Stimulated activated CD8-positive, alpha-beta memory T cell treated with anti-CD3 and anti-CD28 coated beads, Interleukin-4, amount 100 ng/mL, for 48 hours (primary cell): ENCODE measurements around the gene ZCCHC24.

ENCODE experiments used
- DNase-seq: peaks from one replicate; pipeline ENCODE4 v3.0.0-alpha.2; 2020

ZCCHC24 gene

GRCh38 chr10:79444199-79445119, 965 bp downstream of the ZCCHC24 start:
- DNase-seq: peak; percentile 66

GRCh38 chr10:79443338-79444198, 1.9 kb downstream of the ZCCHC24 start:
- peak; percentile 23 for DNase-seq

GRCh38 chr10:79442171-79443040, 3.0 kb downstream of the ZCCHC24 start:
- DNase-seq: peak; percentile 16

GRCh38 chr10:79441433-79441832, 4.0 kb downstream of the ZCCHC24 start:
- no peak for DNase-seq

- DNase-seq: no peak
These were observed 5.1 kb downstream of the ZCCHC24 start for GRCh38 chr10:79440281-79440680.

DNA sequence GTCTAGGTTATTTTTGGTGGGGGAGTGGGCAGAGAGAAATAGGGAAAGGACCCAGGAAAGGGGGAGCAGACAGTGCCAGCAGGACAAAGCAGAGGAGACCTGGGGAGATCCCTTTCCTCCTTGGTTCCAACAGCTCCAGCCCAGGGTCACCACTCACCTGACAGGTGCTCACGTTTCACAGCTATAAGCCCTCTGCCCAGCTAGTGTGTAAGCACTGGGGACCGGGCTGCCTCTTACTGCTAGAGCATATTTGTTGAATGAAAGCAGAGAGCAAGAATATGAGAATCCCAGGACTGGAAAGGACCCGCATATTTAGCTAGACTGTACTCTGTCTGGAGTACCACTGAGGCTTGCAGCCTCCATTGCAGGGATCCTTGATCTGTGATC, 6.7 kb downstream of the ZCCHC24 start:
- DNase-seq: no peak

GRCh38 chr10:79438021-79438698, 7.3 kb downstream of the ZCCHC24 start:
- DNase-seq: no peak

DNA sequence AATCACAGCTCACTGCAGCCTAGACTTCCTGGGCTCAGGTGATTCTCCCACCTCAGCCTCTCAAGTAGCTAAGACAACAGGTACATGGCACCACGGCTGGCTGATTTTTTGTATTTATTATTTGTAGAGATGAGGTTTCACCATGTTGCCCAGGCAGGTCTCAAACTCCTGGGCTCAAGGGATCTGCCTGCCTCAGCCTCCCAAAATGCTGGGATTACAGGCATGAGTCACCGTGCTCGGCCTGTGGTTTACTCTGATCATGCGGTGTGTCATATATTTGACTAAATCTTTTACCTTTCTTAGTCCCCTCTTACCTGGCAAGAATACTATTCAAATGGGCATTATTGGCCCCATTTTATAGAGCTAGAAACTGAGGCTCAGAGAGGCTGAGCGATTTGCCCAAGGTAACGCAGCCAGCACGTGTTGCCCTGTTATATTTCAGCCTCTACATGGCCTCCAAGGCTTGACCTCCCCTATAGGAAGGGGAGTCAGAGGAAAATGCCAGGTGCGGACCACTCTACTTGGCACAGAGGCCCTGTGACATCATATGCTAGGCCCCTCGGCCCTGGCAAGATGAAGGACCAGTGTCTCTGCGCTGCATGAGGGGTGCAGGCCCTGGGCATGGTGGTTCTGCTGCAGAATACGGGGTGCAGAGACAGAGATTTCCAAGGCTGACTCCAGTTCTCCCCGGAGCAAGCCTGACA, 8.2 kb downstream of the ZCCHC24 start:
- DNase-seq: no peak

DNA sequence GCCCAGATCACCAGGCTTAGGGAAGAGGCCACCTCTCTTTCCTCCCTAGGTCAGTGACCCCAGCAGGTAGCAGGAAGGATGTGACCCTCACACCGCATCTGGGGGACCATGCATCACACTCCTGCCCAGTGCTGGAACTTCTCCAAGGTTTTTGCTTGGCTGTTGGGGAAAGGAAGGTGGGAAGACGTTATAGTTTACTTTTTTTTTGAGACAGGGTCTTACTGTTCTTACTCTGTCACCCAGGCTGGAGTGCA, 8.6 kb downstream of the ZCCHC24 start:
- no peak for DNase-seq

DNA sequence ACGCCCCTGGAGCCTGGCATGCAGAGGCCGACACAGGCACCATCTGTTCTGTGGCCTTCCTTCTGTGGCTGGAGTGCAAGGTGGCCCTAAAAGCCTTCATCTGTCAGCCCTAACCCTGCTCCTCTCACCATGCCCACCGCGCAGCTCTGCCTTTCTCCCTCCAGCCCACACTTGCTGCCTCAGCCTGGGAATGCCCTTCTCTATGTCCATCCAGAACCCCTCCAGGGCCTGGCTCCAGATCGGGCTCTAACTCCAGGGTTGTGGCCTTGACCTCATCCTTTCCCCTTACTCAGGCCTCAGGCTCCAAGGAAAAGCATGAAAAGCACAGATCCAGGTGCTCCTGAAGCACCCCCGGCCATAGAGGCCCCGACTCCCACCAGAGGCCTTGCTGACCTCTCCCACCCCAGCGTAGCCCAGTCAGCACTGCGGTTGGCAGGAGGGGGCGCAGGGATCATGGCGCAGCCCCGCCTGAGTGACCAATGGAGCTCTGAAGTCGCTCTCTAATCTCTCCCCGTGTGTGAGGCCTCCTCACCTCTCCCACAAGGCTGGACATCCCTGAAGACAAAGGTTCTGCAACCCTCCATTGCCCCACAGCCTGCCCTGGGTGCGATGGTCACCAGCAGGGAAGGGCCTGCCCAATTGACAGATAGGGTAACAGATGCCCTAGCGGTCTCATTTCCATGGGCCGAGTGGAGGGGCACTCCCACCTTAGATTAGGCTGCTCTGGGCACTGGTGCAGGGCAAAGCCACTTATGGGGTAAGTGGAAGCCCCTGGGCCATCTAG, 9.2 kb downstream of the ZCCHC24 start:
- DNase-seq: no peak

DNA sequence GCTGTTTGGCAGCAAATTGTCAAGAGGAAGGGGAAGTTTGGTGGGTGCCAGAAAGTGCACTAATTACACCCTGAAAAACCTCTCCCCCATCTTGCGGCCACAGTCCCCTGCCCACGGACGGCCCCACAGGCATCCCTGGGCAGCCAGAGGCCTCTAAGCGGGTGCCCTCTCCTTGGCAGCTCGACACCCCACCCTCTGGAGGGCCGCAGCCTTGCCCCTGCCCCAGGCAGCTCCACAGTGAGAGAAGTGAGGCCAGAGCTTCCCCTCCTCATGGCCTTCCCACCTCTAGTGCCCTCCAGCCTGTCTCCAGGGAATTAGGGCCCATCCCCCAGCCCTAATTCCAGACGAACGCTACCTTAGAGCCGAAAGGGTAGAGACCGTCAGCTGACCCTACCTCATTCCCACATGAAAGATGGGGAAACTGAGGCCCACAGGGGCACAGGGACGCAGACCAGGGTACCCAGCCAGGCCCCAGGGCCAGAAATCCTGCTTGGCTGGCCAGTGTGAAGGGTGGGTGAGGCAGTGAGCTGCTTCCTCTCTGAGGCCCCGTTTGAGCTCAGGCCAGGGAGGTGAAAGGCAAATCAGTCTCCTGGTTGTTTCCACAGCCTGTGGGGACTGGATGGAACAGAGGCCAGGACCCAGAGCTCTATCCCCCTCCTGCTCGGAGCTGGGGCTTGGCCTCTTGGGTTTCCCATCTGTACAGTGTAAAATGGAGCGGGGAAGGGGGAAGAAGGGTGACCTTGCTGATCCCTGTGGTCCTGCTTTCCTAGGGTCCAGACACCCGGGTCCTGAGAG, 10.0 kb downstream of the ZCCHC24 start:
- no peak for DNase-seq

- DNase-seq: no peak
These were observed 10.6 kb downstream of the ZCCHC24 start for GRCh38 chr10:79434821-79435251.

GRCh38 chr10:79434223-79434687, 11.2 kb downstream of the ZCCHC24 start:
- peak; percentile 54 for DNase-seq

GRCh38 chr10:79433324-79434222, 11.9 kb downstream of the ZCCHC24 start:
- DNase-seq: no peak

DNA sequence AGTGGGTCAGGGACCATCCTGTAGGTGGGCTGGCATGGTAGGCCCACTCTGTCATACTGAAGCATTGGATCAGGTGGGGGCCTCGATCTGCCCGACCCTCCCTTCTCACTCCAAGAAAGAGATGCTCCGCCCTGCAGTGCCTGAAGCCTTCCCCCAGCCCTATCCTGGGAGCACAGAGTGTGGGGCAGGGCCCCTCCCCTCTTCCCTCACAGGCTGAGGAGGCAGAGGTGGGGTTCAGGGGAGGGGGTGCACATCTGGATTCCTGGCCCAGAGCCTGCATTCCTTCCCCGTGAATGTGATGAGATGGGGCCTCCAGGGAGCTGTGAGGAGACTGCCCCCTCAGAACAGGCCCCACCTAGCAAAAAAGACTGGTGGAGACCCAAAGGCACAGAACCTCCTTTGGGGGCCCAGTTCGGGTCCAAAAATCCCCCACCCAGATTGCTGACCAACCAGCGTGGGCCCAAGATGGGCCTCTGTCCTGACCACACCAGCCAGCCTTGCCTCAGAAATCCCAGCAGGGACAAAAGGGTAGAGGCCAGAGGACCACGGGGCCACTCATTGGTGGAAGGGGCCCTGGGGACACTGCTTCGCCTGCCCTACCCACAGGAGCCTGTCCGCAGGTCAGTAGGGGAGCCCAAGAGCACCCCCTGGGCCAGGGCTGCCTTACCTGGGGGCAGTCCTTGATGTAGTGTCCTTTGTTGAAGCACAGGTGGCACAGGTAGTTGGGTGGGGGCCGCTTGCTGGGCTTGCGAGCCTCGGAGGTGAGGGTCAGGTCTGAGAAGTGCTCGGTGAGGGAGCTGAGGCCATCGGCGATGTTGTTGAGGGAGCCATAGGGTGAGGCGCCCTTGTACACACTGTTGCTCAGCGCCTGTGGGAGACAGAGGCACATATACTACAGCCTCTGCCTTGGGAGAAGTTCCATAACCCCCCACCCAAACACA, 13.3 kb downstream of the ZCCHC24 start:
- DNase-seq: no peak

GRCh38 chr10:79431428-79431827, 14.0 kb downstream of the ZCCHC24 start:
- no peak for DNase-seq

GRCh38 chr10:79430936-79431335, 14.5 kb downstream of the ZCCHC24 start:
- DNase-seq: no peak
